HepG2 (cell line): Measurements from ENCODE around the gene CIB1. TPM values are rescaled to one million over a fixed set of nuclear protein-coding genes. Genes with fewer than 3 reads are reported as not detected.
"Not testable (repeated sequence)": the region's sequence is repeated elsewhere in the genome, so short reads cannot be mapped to it uniquely, and the experiment has no call there.

Source experiments
- ATAC-seq: fragments of 200-7000 bp; cut with Tn5 transposase; 3 replicates; pipeline ENCODE4 v1.9.1; 2020; ENCODE audit warnings: mild to moderate bottlenecking, moderate library complexity
- BruUV-seq: library from RNA; stranded (reverse); fragments of 400-500 nt; replicated peaks from 2 replicates; lab custom pipeline; 2021; lab: Mats Ljungman, UMichigan
- CTCF ChIA-PET: fragments of 300-600 bp; formaldehyde crosslinking; extraction: SDS; loops from one replicate; lab custom pipeline; 2021; ENCODE audit warnings: low total read pairs, inconsistent platforms, low intra/inter-chr PET ratio; lab: Yijun Ruan, JAX
- POLR2A ChIA-PET: fragments of 350-600 bp; sonication (Branson Sonifier 250); formaldehyde crosslinking; loops from one replicate; lab custom pipeline; 2020; ENCODE audit warnings: antibody characterized with exemption, inconsistent platforms; lab: Yijun Ruan, JAX
- DNase-seq: peaks from one replicate; pipeline ENCODE4 v3.0.0-alpha.2; 2015; ENCODE audit warnings: low spot score
- FAIRE-seq: peaks from 3 replicates; lab custom pipeline; 2011; peaks lifted over from hg19 to GRCh38; lab: Jason Lieb, UNC
- H2AFZ ChIP-seq: one replicate; pipeline ENCODE4 v1.6.1; 2011; ENCODE audit warnings: low read length, inconsistent platforms
- H3K27ac ChIP-seq: fragments of 300-600 bp; 3 replicates; pipeline ENCODE4 v1.8.0; 2011; ENCODE audit warnings: mixed run types, mild to moderate bottlenecking, mixed read lengths, low read length, inconsistent platforms; ENCODE audit not compliant: insufficient read depth; ENCODE audit errors: extremely low read length
- H3K27me3 ChIP-seq, 2 experiments: fragments of 200-600 bp in 1 of 2; 2 replicates in 1 of 2; 3 replicates in 1 of 2; pipeline versions ENCODE4 v1.6.0 to v1.8.0; 2011; ENCODE audit warnings: low read length in 2 of 2, mild to moderate bottlenecking in 2 of 2, moderate library complexity in 2 of 2, inconsistent platforms in 1 of 2; ENCODE audit not compliant: insufficient read depth in 2 of 2, control insufficient read depth in 1 of 2
- H3K36me3 ChIP-seq, 2 experiments: fragments of 200-600 bp in 1 of 2; replicated peaks in 1 of 2; 2 replicates in 1 of 2; 3 replicates in 1 of 2; pipeline versions ENCODE4 v1.5.1 to v1.8.0; 2011; ENCODE audit warnings: low read length in 2 of 2, inconsistent platforms in 1 of 2; ENCODE audit not compliant: insufficient read depth in 2 of 2, control insufficient read depth in 1 of 2
- H3K4me1 ChIP-seq: 2 replicates; pipeline ENCODE4 v1.5.1; 2012; ENCODE audit warnings: low read length, inconsistent platforms; ENCODE audit not compliant: insufficient read depth
- H3K4me2 ChIP-seq: 2 replicates; pipeline ENCODE4 v1.6.0; 2011; ENCODE audit warnings: low read depth, low read length, inconsistent platforms
- H3K4me3 ChIP-seq, 3 experiments: fragments of 200-600 bp in 1 of 3; sonication (generic), shearing (Covaris generic) in 1 of 3; replicated peaks in 1 of 3; 2 replicates each; pipeline ENCODE4 v1.5.1; 2011 to 2016; ENCODE audit warnings: low read length in 3 of 3, inconsistent platforms in 2 of 3, low read depth in 2 of 3, mild to moderate bottlenecking in 2 of 3, control low read depth in 1 of 3, mixed read lengths in 1 of 3; ENCODE audit not compliant: insufficient read depth in 1 of 3
- H3K79me2 ChIP-seq: one replicate; pipeline ENCODE4 v1.6.1; 2011; ENCODE audit warnings: low read length, inconsistent platforms; ENCODE audit not compliant: insufficient read depth
- H3K9ac ChIP-seq: 2 replicates; pipeline ENCODE4 v1.6.0; 2011; ENCODE audit warnings: mild to moderate bottlenecking, low read depth, low read length, inconsistent platforms; ENCODE audit not compliant: insufficient read depth
- H3K9me3 ChIP-seq: 2 replicates; pipeline ENCODE4 v1.5.1; 2012; ENCODE audit warnings: mild to moderate bottlenecking, low read length
- H4K20me1 ChIP-seq: 2 replicates; pipeline ENCODE4 v1.6.0; 2011; ENCODE audit warnings: inconsistent platforms, mild to moderate bottlenecking, low read length, moderate library complexity; ENCODE audit not compliant: insufficient read depth
- FOSL2 ChIP-seq: sonication (generic); formaldehyde crosslinking; IDR thresholded peaks from 2 replicates; pipeline ENCODE4 v1.4.0; 2020; ENCODE audit warnings: missing genetic modification reagents
- ZNF337 ChIP-seq: sonication (generic); formaldehyde crosslinking; IDR thresholded peaks from 2 replicates; pipeline ENCODE4 v1.5.1; 2020; ENCODE audit warnings: missing genetic modification reagents, low read depth, mild to moderate bottlenecking, borderline replicate concordance
- ZNF484 ChIP-seq: sonication (generic); formaldehyde crosslinking; IDR thresholded peaks from 2 replicates; pipeline ENCODE4 v1.5.1; 2020; ENCODE audit warnings: mild to moderate bottlenecking, low read depth, missing genetic modification reagents, borderline replicate concordance
- ZNF614 ChIP-seq: IDR thresholded peaks from 2 replicates; pipeline ENCODE4 v1.6.1; 2018; ENCODE audit warnings: missing biosample characterization, missing genetic modification reagents, inconsistent platforms, borderline replicate concordance
- WGBS: methylation state at CpG from one replicate; pipeline ENCODE4 v1.1.6; 2017; ENCODE audit warnings: low lambda C conversion rate; 5-methylcytosine and 5-hydroxymethylcytosine counted together
- in situ Hi-C: cut with HindIII; loops from 2 replicates; pipeline ENCODE4 v1.10.0; 2017; ENCODE audit warnings: low pct_unique_long_range_greater_than_20kb; ENCODE audit not compliant: extremely low pct_ligation_motif_present
- intact Hi-C: fragments of 100-400 bp; cut with micrococcal nuclease; formaldehyde crosslinking; loops from one replicate; pipeline ENCODE4 v1.10.0; 2022; ENCODE audit not compliant: unreplicated experiment
- polyA plus RNA-seq, 8 experiments: library from polyadenylated mRNA; depleted of rRNA in 3 of 8; stranded (reverse) in 7 of 8; unstranded in 1 of 8; fragments of >200 nt; fragmentation: Illumina TruSeq in 4 of 8; extraction: Trizol in 4 of 8; gene quantifications; 2 replicates each; pipeline versions ENCODE4 v1.2.1 to v1.2.3, GENCODE V29; 2011 to 2016; ENCODE audit warnings: low read depth in 4 of 8, missing spikeins in 1 of 8, mixed read lengths in 1 of 8; ENCODE audit not compliant: insufficient read depth in 1 of 8
- total RNA-seq, 5 experiments: library from RNA; depleted of rRNA; stranded (reverse); fragments of >200 nt; fragmentation: Illumina TruSeq; extraction: Trizol; gene quantifications; 2 replicates each; pipeline ENCODE4 v1.2.3, GENCODE V29; 2016; ENCODE audit warnings: low read depth in 1 of 5

The CIB1 gene
- total and polyA plus RNA-seq, 2 of the 13 experiments (the other 11 are each of a cell fraction or from before 2014, with no cell fraction given): 38.7 to 72.7 TPM

GRCh38 chr15:90262426-90262825 lies 28.7 kb upstream of the CIB1 start (continued):
- TF ChIP-seq FOSL2 (CRISPR knock-in tag) (no peak), ZNF484 (CRISPR knock-in tag) (no peak)

GRCh38 chr15:90261811-90262210 lies 28.1 kb upstream of the CIB1 start:
- Histone ChIP-seq H3K27ac (no peak overlapping the region), H4K20me1 (no peaks in the 10 kb centered on the region), H2AFZ (no peak overlapping the region), H3K9me3 (no peaks in the 10 kb centered on the region), H3K9ac (no peak overlapping the region), H3K4me2 (no peak overlapping the region), H3K36me3 (no peaks in the 10 kb centered on the region), H3K4me1 (peaks cover 40% of the 10 kb centered on the region)
- POLR2A ChIA-PET: interaction anchor here (2.4 to 4.0 kb wide), 2 partner anchors 12 to 28 kb away, joined by 7 to 20 read pairs; partner anchors contain the start of genes CIB1, GDPGP1 and TTLL13
- 67% methylated on average over 5 of the region's 5 CpGs for WGBS
- FAIRE-seq: no peak
- intact Hi-C loops (no loop called here), in situ Hi-C loops (no loop called here)
- BruUV-seq: no TSS peak
- TF ChIP-seq FOSL2 (CRISPR knock-in tag) (0 out of 2 replicates have a peak, but pooled peaks have one; percentile 18), ZNF337 (CRISPR knock-in tag) (no peak), ZNF614 (no peak)
- TF ChIP-seq, all 625 proteins: peak for 1
- no peaks in the 10 kb centered on the region; a peak in 1 of 5 replicates for H3K27me3 ChIP-seq
- DNase-seq: no peak
- H3K79me2 ChIP-seq: peaks cover 13% of the 10 kb centered on the region
- CTCF ChIA-PET: no interaction called here
- no peak overlapping the region for H3K4me3 ChIP-seq
- no peak for ATAC-seq

GRCh38 chr15:90260731-90261130 lies 27.0 kb upstream of the CIB1 start:
- in situ Hi-C loops, DNase-seq, H3K4me3 ChIP-seq, BruUV-seq, H4K20me1 ChIP-seq, FAIRE-seq, H3K9ac ChIP-seq, H3K79me2 ChIP-seq, H2AFZ ChIP-seq, H3K36me3 ChIP-seq, H3K27me3 ChIP-seq, CTCF ChIA-PET, intact Hi-C loops, H3K4me2 ChIP-seq, H3K9me3 ChIP-seq, H3K27ac ChIP-seq, ATAC-seq: not testable (repeated sequence)
- POLR2A ChIA-PET: interaction anchor here (4.0 kb wide), 1 partner anchor 11 kb away, joined by 20 read pairs; the partner anchor contains the start of gene TTLL13
- WGBS: 88% methylated on average over 6 of the region's 6 CpGs
- peaks cover 36% of the 10 kb centered on the region for H3K4me1 ChIP-seq
